ENCODE measurements around the gene ACSF3. TPM values are rescaled to one million over a fixed set of nuclear protein-coding genes. Genes with fewer than 3 reads are reported as not detected.

ACSF3 gene
- total RNA-seq, 1 donor from 2014 or later, result 14.5 TPM

GRCh38 chr16:89176717-89177116 lies 83.1 kb downstream of the ACSF3 start:
- Histone ChIP-seq H3K4me1 (peaks cover 18% of the 10 kb centered on the region), H3K9ac (no peak overlapping the region), H2AFZ (replicated peaks) (no peak overlapping the region), H3K79me2 (ENCODE audit: low read depth) (no peaks in the 10 kb centered on the region), H3K4me2 (no peak overlapping the region), H3K9me3 (ENCODE audit: low read depth) (no peaks in the 10 kb centered on the region), H3K27me3 (peaks cover 16% of the 10 kb centered on the region), H3K36me3 (no peaks in the 10 kb centered on the region), H4K20me1 (ENCODE audit: low read depth) (peaks cover 16% of the 10 kb centered on the region), H3K27ac (no peak overlapping the region), H3F3A (ENCODE audit: low read depth) (no peaks in the 10 kb centered on the region), H3K4me3 (no peak overlapping the region)
- peaks cover 2% of the 10 kb centered on the region for H3K27me3 Mint-ChIP-seq (ENCODE audit: insufficient read depth, low read depth)
- peaks cover 8% of the 10 kb centered on the region for H3K4me1 Mint-ChIP-seq
- no peak overlapping the region for H3K4me3 Mint-ChIP-seq
- no peak for DNase-seq (ENCODE audit: low spot score)
- no peaks in the 10 kb centered on the region for H3K36me3 Mint-ChIP-seq
- H3K9me3 Mint-ChIP-seq, result no peaks in the 10 kb centered on the region
- H3K27ac Mint-ChIP-seq, result no peak overlapping the region
- no peak for TF ChIP-seq CTCF (IDR thresholded peaks at IDR 0.05)
- no peak for TF ChIP-seq EZH2 (IDR thresholded peaks at IDR 0.05)
- TF ChIP-seq EZH2phosphoT487 (IDR thresholded peaks at IDR 0.05), result no peak

GRCh38 chr16:89177501-89177900 lies 83.8 kb downstream of the ACSF3 start:
- TF ChIP-seq CTCF (IDR thresholded peaks at IDR 0.05), result no peak
- TF ChIP-seq EZH2 (IDR thresholded peaks at IDR 0.05), result no peak
- no peak for TF ChIP-seq EZH2phosphoT487 (IDR thresholded peaks at IDR 0.05)
- Histone ChIP-seq H3K79me2 (ENCODE audit: low read depth) (no peaks in the 10 kb centered on the region), H3K4me1 (peaks cover 15% of the 10 kb centered on the region), H3F3A (ENCODE audit: low read depth) (no peaks in the 10 kb centered on the region), H4K20me1 (ENCODE audit: low read depth) (peaks cover 9% of the 10 kb centered on the region), H3K27ac (no peak overlapping the region), H3K9me3 (ENCODE audit: low read depth) (no peaks in the 10 kb centered on the region), H3K27me3 (peaks cover 8% of the 10 kb centered on the region), H3K4me3 (no peak overlapping the region), H3K9ac (no peak overlapping the region), H3K36me3 (no peaks in the 10 kb centered on the region), H2AFZ (replicated peaks) (no peak overlapping the region), H3K4me2 (no peak overlapping the region)
- Mint-ChIP-seq H3K36me3 (no peaks in the 10 kb centered on the region), H3K27ac (no peak overlapping the region), H3K4me3 (no peak overlapping the region), H3K9me3 (no peaks in the 10 kb centered on the region), H3K27me3 (ENCODE audit: insufficient read depth, low read depth) (peaks cover 2% of the 10 kb centered on the region), H3K4me1 (peaks cover 7% of the 10 kb centered on the region)
- no peak for DNase-seq (ENCODE audit: low spot score)

- H3K27me3 Mint-ChIP-seq (ENCODE audit: insufficient read depth, low read depth), result peaks cover 3% of the 10 kb centered on the region
- Histone ChIP-seq H3K4me2 (no peak overlapping the region), H3K9me3 (ENCODE audit: low read depth) (no peaks in the 10 kb centered on the region), H3K9ac (no peak overlapping the region), H3F3A (ENCODE audit: low read depth) (no peaks in the 10 kb centered on the region), H3K27me3 (no peaks in the 10 kb centered on the region), H3K79me2 (ENCODE audit: low read depth) (no peaks in the 10 kb centered on the region), H3K4me3 (no peak overlapping the region), H4K20me1 (ENCODE audit: low read depth) (no peaks in the 10 kb centered on the region), H2AFZ (replicated peaks) (no peak overlapping the region), H3K36me3 (no peaks in the 10 kb centered on the region), H3K27ac (no peak overlapping the region), H3K4me1 (peaks cover 5% of the 10 kb centered on the region)
- DNase-seq (ENCODE audit: low spot score), result no peak
- H3K4me3 Mint-ChIP-seq, result no peak overlapping the region
- no peaks in the 10 kb centered on the region for H3K36me3 Mint-ChIP-seq
- TF ChIP-seq CTCF (IDR thresholded peaks at IDR 0.05), result no peak
- TF ChIP-seq EZH2 (IDR thresholded peaks at IDR 0.05), result no peak
- TF ChIP-seq EZH2phosphoT487 (IDR thresholded peaks at IDR 0.05), result no peak
- H3K9me3 Mint-ChIP-seq, result no peaks in the 10 kb centered on the region
- H3K27ac Mint-ChIP-seq, result no peak overlapping the region
- no peaks in the 10 kb centered on the region for H3K4me1 Mint-ChIP-seq
These were observed 84.9 kb downstream of the ACSF3 start for GRCh38 chr16:89178453-89179147.

Data from neural progenitor cell (in vitro differentiated cells).